ENCODE results near the gene TGFBR2. TPM values are rescaled to one million over a fixed set of nuclear protein-coding genes. Genes with fewer than 3 reads are reported as not detected.

Gene TGFBR2
- total RNA-seq, 1 experiment from 2014 or later: 16.1 TPM

DNA sequence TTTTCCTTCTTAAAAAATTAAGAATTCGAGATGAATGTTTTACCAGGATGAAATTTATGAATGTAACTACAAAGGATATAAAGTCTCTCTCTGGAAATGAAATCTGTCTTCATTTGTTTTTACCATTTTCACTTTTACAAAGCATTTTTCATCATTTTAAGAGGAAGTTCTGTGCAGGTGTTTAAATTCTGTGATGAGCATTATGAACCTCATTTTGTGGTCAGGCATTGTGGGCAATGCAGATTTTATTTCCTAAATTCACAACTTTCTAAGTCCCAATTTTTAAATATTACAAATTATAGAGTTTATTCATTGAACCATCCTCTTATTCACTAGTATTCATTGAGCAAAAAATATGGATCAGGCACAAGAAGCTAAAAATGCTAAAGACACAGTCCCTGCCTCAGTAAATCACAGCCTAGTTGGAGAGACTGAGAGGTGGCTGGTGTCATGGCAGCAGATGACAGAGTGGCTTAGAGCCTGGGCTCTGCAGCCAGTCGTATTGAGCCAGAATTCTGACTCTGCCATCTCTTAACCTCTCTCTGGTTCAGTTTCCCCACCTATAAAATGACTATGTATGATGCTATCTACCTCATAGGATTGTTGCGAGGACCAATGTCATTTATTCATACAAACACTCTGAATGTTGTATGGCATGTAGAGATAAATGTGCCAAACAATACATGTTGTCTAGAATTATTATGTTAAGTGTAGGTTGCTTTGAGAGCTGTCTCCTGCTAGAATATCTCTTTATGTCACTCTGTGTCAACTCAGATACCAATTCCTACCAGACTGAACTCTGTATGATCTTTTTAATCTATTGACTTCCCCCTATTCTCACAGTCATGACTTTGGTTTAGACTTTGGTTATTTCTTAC lies 7.5 kb upstream of the TGFBR2 start:
- no peaks in the 10 kb centered on the region for H3K27me3 ChIP-seq (replicated peaks; ENCODE audit: insufficient read depth, low read depth, low read length, poor library complexity)
- TF ChIP-seq, protein P1, sequence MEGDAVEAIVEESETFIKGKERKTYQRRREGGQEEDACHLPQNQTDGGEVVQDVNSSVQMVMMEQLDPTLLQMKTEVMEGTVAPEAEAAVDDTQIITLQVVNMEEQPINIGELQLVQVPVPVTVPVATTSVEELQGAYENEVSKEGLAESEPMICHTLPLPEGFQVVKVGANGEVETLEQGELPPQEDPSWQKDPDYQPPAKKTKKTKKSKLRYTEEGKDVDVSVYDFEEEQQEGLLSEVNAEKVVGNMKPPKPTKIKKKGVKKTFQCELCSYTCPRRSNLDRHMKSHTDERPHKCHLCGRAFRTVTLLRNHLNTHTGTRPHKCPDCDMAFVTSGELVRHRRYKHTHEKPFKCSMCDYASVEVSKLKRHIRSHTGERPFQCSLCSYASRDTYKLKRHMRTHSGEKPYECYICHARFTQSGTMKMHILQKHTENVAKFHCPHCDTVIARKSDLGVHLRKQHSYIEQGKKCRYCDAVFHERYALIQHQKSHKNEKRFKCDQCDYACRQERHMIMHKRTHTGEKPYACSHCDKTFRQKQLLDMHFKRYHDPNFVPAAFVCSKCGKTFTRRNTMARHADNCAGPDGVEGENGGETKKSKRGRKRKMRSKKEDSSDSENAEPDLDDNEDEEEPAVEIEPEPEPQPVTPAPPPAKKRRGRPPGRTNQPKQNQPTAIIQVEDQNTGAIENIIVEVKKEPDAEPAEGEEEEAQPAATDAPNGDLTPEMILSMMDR (conservative IDR thresholded peaks at IDR 0.05; ENCODE audit: low read depth, low read length): no peak
- TF ChIP-seq EZH2 (IDR thresholded peaks at IDR 0.05; ENCODE audit: borderline replicate concordance, low read depth, low read length, poor library complexity, severe bottlenecking): no peak
- H3K36me3 ChIP-seq (ENCODE audit: insufficient read depth, low read length, poor library complexity, severe bottlenecking): no peaks in the 10 kb centered on the region
- DNase-seq (ENCODE audit: low spot score): no peak
- H3K9me3 ChIP-seq (ENCODE audit: low read depth, low read length, poor library complexity, severe bottlenecking): no peaks in the 10 kb centered on the region
- no peak overlapping the region for H3K27ac ChIP-seq (ENCODE audit: low read depth, low read length, poor library complexity, severe bottlenecking)
- intact Hi-C loops (cut with micrococcal nuclease; ENCODE audit: unreplicated experiment): no loop called here
- H3K4me1 ChIP-seq (ENCODE audit: insufficient read depth, low read length, poor library complexity, severe bottlenecking): peaks cover 20% of the 10 kb centered on the region
- ChIA-PET POLR2A (ENCODE audit: low non-redundant PET) (no interaction called here), CTCF (no interaction called here)
- no peak overlapping the region for H3K4me3 ChIP-seq (ENCODE audit: low read depth, low read length, poor library complexity, severe bottlenecking)
- no TSS peak for BruUV-seq (replicated peaks)

DNA sequence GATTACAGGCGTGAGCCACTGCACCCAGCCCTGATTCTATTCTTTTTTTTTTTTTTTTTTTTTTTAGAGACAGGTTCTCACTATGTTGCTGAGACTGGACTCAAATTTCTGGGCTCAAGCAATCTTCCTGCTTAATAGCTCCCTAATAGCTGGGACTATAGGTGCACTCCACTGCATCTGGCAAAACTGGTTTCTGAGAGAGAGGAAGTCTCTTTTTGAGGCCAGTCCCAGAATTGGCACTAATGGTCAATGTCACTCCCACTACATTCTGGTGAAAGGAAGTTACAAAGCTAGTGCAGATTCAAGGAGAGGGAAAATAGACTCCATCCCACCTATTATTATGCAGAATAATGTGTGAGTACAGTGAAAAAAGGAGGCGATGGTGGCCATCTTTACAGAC lies 5.8 kb upstream of the TGFBR2 start:
- DNase-seq (ENCODE audit: low spot score): no peak
- H3K9me3 ChIP-seq (ENCODE audit: low read depth, low read length, poor library complexity, severe bottlenecking): no peaks in the 10 kb centered on the region
- H3K4me3 ChIP-seq (ENCODE audit: low read depth, low read length, poor library complexity, severe bottlenecking): no peak overlapping the region
- CTCF ChIA-PET: no interaction called here
- H3K27me3 ChIP-seq (replicated peaks; ENCODE audit: insufficient read depth, low read depth, low read length, poor library complexity): no peaks in the 10 kb centered on the region
- H3K4me1 ChIP-seq (ENCODE audit: insufficient read depth, low read length, poor library complexity, severe bottlenecking): peaks cover 23% of the 10 kb centered on the region
- intact Hi-C loops (cut with micrococcal nuclease; ENCODE audit: unreplicated experiment): no loop called here
- POLR2A ChIA-PET (ENCODE audit: low non-redundant PET): no interaction called here
- no peak for TF ChIP-seq EZH2 (IDR thresholded peaks at IDR 0.05; ENCODE audit: borderline replicate concordance, low read depth, low read length, poor library complexity, severe bottlenecking)
- TF ChIP-seq, protein P1 (conservative IDR thresholded peaks at IDR 0.05; ENCODE audit: low read depth, low read length): no peak
- no TSS peak for BruUV-seq (replicated peaks)
- H3K27ac ChIP-seq (ENCODE audit: low read depth, low read length, poor library complexity, severe bottlenecking): no peak overlapping the region
- H3K36me3 ChIP-seq (ENCODE audit: insufficient read depth, low read length, poor library complexity, severe bottlenecking): no peaks in the 10 kb centered on the region

DNA sequence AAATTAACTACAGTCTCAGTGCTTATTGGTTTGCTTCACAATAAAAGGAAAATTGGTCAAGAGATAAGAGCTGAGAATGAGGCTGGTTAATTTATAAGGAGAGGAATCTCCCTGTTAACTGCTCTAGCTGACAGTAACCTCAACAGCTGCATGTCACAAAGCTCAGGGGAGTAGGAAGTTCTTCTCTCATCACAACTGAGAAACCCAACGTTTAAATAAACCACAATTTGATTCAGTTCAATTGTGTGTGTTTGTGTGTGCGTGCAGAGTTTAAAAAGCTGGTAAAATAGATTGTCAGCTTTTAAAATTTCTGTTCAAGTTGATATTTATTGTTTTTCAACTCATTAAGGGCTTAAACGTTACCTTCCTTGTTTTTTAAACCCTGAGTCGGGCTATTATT lies 3.5 kb upstream of the TGFBR2 start:
- intact Hi-C loops (cut with micrococcal nuclease; ENCODE audit: unreplicated experiment): no loop called here
- CTCF ChIA-PET: no interaction called here
- H3K27ac ChIP-seq (ENCODE audit: low read depth, low read length, poor library complexity, severe bottlenecking): no peak overlapping the region
- BruUV-seq (replicated peaks): no TSS peak
- TF ChIP-seq, protein P1 (conservative IDR thresholded peaks at IDR 0.05; ENCODE audit: low read depth, low read length): no peak
- no peak for TF ChIP-seq EZH2 (IDR thresholded peaks at IDR 0.05; ENCODE audit: borderline replicate concordance, low read depth, low read length, poor library complexity, severe bottlenecking)
- POLR2A ChIA-PET (ENCODE audit: low non-redundant PET): no interaction called here
- DNase-seq (ENCODE audit: low spot score): no peak
- H3K4me3 ChIP-seq (ENCODE audit: low read depth, low read length, poor library complexity, severe bottlenecking): no peak overlapping the region
- H3K9me3 ChIP-seq (ENCODE audit: low read depth, low read length, poor library complexity, severe bottlenecking): no peaks in the 10 kb centered on the region
- peaks cover 16% of the 10 kb centered on the region for H3K4me1 ChIP-seq (ENCODE audit: insufficient read depth, low read length, poor library complexity, severe bottlenecking)
- H3K36me3 ChIP-seq (ENCODE audit: insufficient read depth, low read length, poor library complexity, severe bottlenecking): no peaks in the 10 kb centered on the region
- H3K27me3 ChIP-seq (replicated peaks; ENCODE audit: insufficient read depth, low read depth, low read length, poor library complexity): no peaks in the 10 kb centered on the region
